GM19468 (cell line): ENCODE measurements around the gene KRTAP12-2.
"Not testable (repeated sequence)": the region's sequence is repeated elsewhere in the genome, so short reads cannot be mapped to it uniquely, and the experiment has no call there.

Source experiments
- ATAC-seq: cut with Tn5 transposase; IDR thresholded peaks from one replicate; pipeline ENCODE4 v1.9.1; 2021; ENCODE audit warnings: mild to moderate bottlenecking, moderate library complexity, moderate number of reproducible peaks; ENCODE audit not compliant: unreplicated experiment; ENCODE audit errors: extremely low read depth

The KRTAP12-2 gene

DNA sequence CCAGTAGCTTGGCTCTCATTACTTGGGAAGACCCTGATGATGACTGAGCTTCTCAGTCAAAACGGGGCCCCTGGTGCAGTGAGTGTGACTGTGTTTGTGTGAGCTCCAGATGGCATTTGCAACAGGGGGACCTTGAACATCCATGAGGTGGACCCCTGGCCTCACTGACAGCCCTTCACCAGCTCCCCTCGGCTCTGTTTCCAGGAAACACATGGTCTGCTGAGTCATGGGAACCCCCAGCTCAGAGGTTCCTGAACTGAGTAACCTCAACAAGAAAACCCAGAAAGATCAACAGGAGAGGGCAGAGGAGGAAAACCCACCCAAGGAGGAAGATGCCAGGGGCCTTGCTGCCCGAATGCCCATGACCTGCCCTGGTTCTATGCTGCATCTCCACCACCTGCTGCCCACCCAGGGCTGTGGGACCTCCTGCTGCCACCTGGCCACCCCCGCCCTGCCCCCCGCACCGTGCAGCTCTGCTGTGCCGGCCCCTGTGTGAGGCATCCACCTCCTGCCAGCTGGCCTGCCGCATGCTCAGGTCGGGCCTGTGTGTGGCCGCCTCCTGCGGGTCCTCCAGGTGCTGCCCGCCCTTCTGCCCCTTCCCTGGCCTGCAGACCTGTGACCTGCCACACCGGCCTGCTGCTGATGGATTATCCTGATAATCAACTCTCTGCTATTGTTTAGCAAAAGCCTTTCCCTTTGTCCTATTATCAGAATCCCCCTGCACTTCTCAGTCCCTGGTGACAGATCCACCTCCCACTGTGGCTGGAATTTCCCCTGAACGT lies 19.5 kb upstream of the KRTAP12-2 start:
- no peak for ATAC-seq

DNA sequence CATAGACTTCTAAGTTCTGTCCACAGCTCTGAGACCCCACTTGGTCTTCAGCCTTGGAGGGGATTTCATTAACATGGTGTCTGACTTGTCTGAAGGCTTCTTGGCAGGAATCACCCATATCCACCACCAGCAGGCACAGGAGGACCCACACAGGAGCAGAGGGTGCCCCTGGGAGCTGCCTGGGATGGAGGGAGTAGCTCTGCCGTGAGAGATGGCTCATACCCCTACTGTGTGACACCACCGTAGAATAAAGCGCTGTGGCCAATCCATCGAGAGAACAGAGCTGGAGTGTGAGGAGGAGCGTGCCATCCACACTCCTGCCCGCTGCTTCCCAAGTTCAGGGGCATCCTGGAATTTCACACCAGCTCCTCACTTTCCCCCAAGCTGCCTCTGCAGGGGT lies 18.3 kb upstream of the KRTAP12-2 start:
- not testable (repeated sequence) for ATAC-seq

DNA sequence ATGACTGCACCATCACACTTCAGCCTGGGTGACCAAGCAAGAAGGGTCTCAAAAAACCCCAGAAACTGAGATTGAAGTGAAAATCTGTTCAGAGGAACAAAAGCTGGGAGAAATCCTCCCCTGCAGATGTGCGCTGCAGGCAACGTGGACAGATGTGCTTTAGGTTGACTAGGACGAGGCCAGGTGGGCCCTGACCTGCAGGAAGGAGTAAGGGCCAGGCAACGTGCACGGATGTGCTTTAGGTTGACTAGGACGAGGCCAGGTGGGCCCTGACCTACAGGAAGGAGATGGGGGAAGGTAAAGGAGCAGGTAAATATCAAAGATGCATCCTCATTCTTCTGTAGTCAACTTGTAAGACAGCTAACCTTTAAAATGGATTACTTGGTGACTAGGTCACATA lies 17.8 kb upstream of the KRTAP12-2 start:
- ATAC-seq, result no peak

DNA sequence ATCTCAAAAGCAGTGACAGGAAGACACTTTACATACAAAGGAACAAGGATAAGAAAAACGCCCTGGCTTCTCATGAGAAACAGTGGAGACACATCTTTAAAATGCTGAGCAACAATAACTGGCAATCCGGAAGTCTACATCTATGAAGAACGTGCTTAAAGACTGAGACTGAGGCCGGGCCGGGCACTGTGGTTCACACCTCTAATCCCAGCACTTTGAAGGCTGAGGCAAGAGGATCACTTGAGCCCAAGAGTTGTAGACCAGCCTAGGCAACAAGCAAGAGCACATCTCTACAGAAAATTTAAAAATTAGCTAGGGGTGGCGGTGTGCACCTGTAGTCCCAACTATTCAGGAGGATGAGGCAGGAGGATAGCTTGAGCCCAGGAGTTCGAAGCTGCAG lies 17.4 kb upstream of the KRTAP12-2 start:
- ATAC-seq, result no peak

DNA sequence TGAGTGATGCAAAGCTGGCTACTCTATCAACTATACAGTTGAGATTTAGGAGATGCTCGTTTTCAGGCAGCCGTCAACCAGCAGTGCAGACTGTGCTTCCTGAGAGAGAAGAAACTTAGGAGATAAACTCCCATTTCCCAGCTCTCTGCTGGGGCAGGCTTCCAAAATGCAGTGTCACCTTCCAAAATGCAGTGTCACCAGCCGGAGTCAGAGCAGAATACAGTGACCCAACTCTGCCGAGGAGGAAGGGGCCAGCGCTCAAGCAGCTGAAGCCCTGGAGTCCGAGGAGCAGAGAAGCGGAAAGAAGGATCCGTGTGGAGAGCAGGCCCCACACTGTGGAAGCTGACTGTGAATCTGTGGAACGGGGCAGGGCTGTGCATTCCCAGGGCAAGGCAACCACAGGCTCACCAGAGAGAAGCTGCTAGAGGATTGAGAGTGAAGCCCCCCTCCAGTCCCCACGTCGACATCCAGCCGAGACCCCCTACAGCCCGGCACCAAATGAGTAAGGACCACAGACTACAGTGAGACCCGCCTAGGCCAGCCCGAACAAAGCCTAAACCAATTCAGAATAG lies 15.9 kb upstream of the KRTAP12-2 start:
- no peak for ATAC-seq

DNA sequence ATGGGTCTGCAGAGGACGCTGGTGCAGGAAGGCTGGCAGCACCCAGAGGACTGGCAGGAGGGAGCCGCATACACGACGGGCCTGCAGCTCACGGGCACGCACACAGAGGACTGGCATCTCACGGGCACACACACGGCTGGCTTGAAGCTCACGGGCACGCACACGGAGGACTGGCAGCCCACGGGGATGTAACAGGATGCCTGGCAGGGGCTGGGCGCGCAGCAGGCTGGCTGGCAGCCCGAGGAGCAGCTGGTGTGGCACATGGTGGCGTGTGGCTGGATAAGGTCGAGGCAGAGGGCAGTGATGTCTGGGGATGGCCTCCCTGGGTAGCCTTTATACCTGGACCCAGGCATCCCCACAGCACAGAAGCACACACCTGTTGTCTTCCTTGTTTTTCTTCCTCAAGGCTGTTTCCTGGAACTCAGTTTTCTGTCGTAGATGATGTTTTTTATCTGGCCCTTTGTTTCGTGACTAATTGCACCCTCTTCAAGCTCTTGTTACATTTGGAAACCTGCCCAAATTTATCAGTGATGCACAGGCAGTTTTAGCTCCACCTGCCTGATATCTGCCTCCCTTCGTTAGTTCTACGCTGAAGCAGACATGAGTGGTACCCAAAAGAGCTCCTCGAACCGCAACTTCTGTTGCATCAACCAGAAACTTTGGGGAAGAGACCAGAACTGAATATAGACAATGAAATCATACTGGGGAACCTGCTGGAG lies 15.3 kb upstream of the KRTAP12-2 start, which contains the start of gene KRTAP12-1:
Gene KRTAP12-1 (minus strand): TSS at position 303 of the 719 bp plus-strand sequence. CDS start 40 bp downstream, at position 263.
- ATAC-seq, result no peak

DNA sequence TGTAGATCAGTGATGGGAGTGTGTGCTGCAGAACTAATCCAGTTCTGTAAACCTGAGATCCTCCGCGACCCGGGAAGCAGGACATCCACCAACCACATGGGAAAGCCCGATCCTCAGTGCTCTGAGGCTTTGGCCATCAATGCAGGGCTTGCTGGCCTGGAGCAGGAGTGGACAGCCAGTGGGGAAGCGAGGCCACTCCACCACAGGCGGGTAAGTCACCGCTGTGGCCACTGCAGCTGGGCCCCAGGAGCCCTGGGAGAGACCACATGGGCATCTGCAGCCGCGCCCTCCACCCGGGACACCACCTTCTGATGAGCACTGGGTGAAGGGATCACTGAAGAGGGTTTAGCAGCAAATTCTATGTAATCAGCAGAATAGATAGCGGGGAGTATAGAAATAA lies 14.4 kb upstream of the KRTAP12-2 start:
- ATAC-seq, result no peak

DNA sequence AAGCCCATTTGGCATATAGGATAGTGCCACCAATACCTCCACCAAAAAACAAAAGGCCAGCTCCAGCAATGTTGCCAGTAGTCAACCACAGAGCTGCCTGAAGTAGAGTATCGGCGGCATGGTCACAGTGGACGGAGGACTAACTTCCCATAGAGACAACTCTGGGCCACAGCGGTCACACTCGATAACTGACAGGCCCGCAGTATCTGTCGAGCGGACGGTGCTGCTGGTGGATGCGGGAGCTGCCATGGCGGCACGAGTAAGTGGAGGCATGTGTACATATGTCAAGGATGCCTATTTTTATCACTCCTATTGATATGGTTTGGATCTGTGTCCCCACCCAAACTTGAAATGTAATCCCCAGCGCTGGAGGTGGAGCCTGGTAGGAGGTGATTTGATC lies 11.2 kb upstream of the KRTAP12-2 start:
- no peak for ATAC-seq

DNA sequence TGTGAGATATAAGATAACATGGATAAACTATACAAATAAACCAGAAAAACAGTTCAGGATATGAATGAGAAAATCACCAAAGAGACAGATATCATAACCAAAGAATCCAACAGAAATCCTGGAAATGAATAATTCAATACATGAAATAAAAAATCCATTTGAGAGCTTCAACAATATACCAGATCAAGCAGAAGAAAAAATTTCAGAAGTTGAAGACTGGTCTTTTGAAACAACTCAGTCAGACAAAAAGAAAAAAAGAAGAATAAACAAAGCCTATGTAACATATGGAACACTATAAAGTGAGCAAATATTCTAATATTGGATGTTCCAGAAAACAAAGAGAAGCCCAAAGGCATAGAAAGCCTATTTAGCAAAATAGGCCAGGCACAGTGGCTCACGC lies 5.2 kb upstream of the KRTAP12-2 start:
- ATAC-seq, result no peak

DNA sequence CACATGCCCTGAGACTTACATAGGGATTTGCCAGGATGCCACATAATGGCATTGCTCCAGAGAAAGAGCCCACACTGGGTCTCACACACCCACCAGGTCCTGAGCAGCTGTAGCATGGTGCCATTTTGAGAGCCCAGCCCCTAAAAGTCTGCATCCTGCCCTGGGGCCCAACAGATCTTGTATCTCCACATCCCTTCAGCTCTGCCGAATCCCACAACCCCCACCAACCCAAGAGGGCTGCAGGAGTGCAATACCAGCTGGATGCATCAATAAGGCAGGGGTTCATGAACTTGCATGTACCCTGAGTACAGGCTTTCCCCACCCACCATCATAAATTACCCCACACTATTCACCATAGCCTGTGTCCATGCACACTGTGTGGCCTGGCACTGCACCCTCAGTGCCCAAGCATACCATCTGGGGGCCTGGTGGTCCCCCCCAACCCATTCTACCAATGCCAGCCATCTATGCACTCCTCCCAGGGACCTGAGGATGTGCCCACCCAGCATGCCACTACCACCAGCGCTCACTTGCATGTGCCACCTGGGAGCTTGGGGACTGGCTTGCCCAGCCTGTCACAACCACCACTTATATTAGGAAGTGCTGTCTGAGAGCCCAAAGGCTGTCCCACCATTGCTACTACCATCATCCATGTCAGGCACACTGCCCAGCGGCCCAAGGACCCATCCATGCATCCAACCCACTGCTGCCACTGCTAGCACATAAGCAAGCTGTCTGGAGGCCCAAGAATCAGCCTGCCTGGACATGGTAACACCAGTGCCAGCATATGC lies 4.1 kb upstream of the KRTAP12-2 start:
- ATAC-seq, result no peak

DNA sequence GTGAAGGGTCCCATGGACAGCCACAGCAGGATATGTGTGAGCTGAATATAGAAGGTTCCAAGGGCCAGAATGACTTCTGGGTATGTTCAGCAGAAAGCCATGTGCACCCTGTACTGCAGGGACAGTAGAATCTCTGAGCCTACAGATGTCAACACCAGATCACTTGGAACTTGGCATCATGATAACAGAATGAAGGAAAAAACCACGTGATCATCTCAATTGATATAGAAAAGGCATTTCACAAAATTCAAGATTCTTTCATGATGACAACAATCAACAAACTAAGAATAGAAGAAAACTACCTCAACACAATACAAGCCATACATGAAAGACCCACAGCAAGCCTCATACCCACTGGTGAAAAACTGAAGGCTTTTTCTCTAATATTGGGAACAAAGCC lies 885 bp upstream of the KRTAP12-2 start:
- no peak for ATAC-seq

DNA sequence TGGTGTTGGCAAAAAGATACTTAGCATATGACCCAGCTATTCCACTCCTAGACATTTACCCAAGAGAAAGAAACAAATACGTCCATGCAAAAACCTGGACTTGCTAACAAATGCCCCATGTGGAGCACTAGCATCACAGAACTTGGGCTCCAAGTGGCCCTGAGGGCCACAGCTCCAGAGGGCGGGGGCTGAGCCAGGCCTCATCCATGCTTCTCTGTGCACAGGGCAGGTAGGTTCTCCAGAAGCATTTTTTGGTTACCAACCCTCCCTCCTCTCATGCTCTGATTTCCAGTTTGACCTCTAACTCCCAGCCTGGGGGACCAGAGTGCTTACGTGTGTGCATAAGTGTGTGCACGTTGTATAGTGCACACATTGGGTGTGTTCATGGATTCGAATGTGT lies 2.0 kb downstream of the KRTAP12-2 start:
- no peak for ATAC-seq

DNA sequence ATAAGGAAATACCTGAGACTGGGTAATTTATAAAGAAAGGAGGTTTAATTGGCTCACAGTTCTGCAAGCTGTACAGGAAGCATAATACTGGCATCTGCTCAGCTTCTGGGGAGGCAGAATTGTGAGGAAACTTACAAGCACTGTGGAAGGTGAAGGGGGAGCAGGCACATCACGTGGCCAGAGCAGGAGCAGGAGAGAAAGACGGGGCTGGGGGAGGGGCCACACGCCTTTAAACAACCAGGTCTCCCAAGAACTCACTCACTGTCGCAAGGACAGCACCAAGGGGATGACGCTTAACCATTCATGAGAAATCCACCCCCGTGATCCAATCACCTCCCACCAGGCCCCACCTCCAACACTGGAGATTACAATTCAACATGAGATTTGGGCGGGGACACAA lies 5.2 kb downstream of the KRTAP12-2 start:
- ATAC-seq, result not testable (repeated sequence)

DNA sequence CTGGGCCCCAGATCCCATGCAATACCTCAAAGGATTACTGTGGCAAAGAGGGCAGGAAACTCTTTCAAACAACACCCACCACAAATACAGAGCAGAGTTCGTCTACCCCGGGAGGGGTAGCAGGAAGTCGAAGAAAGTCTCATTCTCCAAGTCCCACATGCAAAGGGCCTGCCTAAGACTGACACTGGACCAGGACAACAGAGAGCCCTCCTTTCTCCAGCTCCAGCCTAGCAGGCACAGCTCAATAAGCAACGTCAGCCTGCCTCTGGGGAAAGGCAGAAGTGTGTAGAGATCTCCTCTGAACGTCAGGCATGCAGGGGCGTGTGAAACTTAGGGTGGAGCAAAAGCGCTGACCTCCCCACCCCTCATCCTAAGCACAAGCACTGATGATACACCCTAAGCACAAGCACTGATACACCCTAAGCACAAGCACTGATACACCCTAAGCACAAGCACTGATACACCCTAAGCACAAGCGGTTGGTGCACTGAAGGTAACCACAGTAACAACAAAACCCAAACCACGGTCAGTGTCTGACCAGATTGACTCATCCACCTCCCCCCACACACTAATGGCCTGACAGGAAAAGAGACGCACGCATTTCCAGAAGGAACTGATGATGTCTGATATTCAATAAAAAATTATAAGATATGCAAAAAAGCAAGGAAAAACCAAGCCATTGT lies 7.7 kb downstream of the KRTAP12-2 start:
- ATAC-seq, result no peak

DNA sequence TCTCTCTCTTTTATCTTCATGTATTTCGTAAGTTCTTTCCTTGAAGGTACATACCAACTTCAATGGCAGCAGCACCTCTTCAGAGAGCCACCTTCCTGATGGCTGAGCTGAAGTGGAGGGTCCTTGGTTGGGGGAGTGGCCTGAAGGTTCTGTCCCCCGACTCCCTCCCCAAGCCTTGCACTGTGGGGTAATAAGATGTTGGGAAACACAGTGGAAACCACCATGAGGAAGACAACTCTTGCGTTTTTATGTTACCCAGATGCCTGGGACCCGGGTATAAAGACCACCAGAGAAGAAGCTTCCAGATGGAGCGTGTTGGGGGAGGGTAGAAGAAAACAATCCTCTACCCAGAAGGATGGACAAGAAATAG lies 8.2 kb downstream of the KRTAP12-2 start:
- ATAC-seq, result no peak

DNA sequence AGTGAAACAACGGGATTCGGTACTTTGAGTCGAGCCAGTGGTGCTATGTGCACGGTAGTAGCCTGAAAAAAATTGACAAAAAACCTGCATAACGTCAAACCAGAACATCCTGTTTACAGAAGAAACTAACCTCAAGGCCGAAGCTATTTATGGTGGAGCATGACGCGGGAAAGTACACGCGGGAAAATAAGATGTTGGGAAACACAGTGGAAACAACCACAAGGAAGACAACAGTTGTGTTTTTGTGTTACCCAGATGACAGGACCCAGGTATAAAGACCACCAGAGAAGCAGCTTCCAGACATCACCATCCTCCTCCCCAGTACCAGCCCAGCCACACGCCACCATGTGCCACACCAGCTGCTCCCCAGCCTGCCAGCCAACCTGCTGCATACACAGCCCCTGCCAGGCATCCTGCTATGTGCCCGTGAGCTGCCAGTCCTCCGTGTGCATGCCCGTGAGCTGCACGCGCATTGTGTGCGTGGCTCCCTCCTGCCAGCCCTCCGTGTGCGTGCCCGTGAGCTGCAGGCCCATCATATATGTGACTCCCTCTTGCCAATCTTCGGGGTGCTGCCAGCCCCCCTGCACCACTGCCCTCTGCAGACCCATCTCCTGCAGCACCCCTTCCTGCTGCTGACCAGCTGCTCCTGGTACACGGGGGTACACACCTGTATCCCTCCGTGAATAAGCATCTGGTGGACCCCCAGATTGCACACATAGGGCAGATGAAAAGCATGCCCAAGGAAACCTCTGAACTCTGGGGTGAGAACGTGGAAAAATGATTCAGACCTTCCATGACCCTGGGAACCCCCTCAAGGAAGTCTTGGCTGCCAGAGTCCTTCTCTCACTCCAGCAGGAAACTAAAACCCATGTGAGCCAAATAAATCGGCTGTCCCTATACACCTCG lies 8.8 kb downstream of the KRTAP12-2 start, which contains the start of gene KRTAP12-3:
Gene KRTAP12-3 (plus strand): TSS at position 298 of the 906 bp plus-strand sequence. CDS start 48 bp downstream, at position 346.
- ATAC-seq, result no peak

DNA sequence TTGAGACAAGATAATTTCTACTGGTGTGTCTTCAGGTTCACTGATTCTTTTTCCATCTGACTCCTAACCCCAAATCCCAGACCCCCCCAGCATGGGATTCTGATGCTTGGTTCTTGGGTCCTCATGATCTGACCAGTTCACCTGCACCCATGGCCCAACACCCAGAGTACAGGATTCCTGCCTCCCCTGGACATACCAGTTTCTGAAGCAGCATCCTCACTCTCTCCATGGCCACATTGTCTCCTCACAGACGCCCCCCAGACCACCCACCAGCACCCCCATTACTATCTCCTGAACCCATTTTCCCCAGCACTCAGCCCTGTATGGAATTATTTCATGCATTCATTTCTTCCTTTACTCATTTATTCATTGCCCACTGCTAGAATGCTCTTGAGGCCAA lies 9.9 kb downstream of the KRTAP12-2 start:
- no peak for ATAC-seq

DNA sequence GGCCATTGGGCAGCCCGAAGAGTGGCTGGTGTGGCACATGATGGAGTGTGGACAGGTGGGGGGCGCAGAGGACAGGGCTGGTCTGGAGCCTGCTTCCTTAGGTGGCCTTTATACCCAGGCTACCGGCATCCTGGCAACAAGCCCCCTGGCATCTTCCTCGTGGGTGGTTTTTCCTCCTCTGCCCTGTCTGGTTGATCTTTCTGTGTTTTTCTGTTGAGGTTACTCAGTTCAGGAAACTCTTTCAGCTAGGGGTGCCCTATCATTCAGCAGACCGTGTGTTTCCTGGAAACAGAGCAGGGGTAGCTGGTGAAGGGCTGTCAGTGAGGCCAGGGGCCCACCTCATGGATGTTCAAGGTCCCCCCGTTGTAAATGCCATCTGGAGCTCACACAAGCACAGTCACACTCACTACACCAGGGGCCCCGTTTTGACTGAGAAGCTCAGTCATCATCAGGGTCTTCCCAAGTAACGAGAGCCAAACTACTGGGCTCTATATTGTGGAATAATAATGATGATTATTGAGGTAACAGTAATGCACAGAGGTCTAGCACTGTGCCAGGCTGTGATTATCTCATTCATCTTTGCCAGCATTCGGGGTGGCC lies 12.1 kb downstream of the KRTAP12-2 start, which contains the start of gene KRTAP12-4:
Gene KRTAP12-4 (minus strand): TSS at position 84 of the 600 bp plus-strand sequence. CDS start 45 bp downstream, at position 39.
- ATAC-seq, result no peak
